SK-N-MC (cell line): ENCODE data around the gene LRRC36.

Experiments used
- EZH2 ChIP-seq: fragments of 200-600 bp; sonication (generic); IDR thresholded peaks from one replicate; pipeline ENCODE4 v1.6.1; 2017; ENCODE audit warnings: antibody characterized with exemption
- FOXP2 ChIP-seq: optimal IDR thresholded peaks from 2 replicates; pipeline ENCODE3; 2011; ENCODE audit warnings: mild to moderate bottlenecking, moderate library complexity; ENCODE audit not compliant: insufficient read depth; ENCODE audit errors: extremely low read length, control extremely low read depth
- POLR2AphosphoS5 ChIP-seq: IDR thresholded peaks from 2 replicates; pipeline ENCODE4 v1.6.1; 2012; ENCODE audit warnings: mild to moderate bottlenecking, low read depth, low read length, borderline replicate concordance

DNA sequence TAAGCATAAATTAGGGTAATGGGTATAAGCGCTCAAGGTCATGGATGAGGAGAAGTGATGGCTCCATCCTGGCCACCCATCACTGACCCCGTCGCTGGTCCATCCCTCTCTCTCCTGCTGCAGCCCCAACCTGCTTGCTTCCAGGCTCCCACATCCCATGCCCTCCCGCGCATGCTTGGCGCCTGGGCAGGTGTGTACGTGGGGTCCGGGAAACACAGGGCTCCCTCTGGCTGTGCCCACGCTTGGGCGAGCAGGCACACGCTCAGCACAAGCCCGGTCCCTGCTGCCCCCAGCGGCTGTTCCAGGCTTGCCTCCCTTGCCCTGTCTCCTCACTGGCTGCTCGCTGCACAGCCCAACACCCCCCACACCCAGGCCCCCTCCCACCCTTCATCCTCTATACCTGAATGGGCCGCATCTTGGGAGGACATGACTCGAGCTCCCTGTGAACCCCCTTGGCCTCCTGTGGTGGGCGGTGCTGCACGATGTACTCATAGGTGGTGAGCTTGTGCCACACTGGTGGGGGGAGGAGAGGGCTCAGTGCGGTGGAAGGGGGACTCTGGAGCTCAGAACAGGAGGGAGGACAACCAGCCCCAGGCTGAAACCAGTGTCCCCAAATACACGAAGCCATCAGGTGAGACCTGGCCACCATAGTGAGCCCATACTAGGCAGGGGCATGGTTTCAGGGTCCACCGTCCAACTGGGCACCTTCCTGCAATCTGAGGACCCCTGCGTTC lies 71.4 kb downstream of the LRRC36 start:
- no peak for TF ChIP-seq EZH2
- TF ChIP-seq POLR2AphosphoS5: no peak
- no peak for TF ChIP-seq FOXP2
